K562 (cell line): Measurements from ENCODE around the gene NOL4L. TPM values are rescaled to one million over a fixed set of nuclear protein-coding genes. Genes with fewer than 3 reads are reported as not detected.

Experiments used
- ARID1B ChIP-seq: fragments of 450-650 bp; IDR thresholded peaks from 2 replicates; pipeline ENCODE4 v1.6.1; 2016; ENCODE audit warnings: antibody characterized with exemption, mild to moderate bottlenecking, inconsistent platforms
- ATF3 ChIP-seq, 2 experiments: fragments of 450-650 bp in 1 of 2; sonication (generic) in 1 of 2; formaldehyde crosslinking in 1 of 2; IDR thresholded peaks in 1 of 2; conservative IDR thresholded peaks in 1 of 2; 2 replicates each; pipeline versions ENCODE4 v1.6.1 to v1.8.1; 2016 to 2023; ENCODE audit warnings: mild to moderate bottlenecking in 2 of 2, moderate library complexity in 2 of 2, inconsistent platforms in 1 of 2, missing genetic modification reagents in 1 of 2
- CEBPZ ChIP-seq: fragments of 150-350 bp; IDR thresholded peaks from 2 replicates; pipeline ENCODE4 v1.6.1; 2014; ENCODE audit warnings: low read depth, mild to moderate bottlenecking, low read length, borderline replicate concordance
- CREB5 ChIP-seq: fragments of 250-450 bp; sonication (Bioruptor Pico); IDR thresholded peaks from 2 replicates; pipeline ENCODE4 v1.5.0; 2020; ENCODE audit warnings: mild to moderate bottlenecking
- GMEB1 ChIP-seq: fragments of 250-450 bp; sonication (Bioruptor Pico); IDR thresholded peaks from 2 replicates; pipeline ENCODE4 v1.4.0; 2020; ENCODE audit warnings: mild to moderate bottlenecking
- HCFC1 ChIP-seq: IDR thresholded peaks from 2 replicates; pipeline ENCODE4 v1.6.1; 2012; ENCODE audit warnings: low read depth, low read length, improper control_type of control experiment
- HMG20B ChIP-seq: fragments of 250-450 bp; sonication (Bioruptor Pico); IDR thresholded peaks from 2 replicates; pipeline ENCODE4 v1.5.0; 2021; ENCODE audit warnings: mild to moderate bottlenecking
- HNRNPUL1 ChIP-seq: fragments of 200-400 bp; formaldehyde crosslinking; IDR thresholded peaks from 2 replicates; pipeline ENCODE4 v1.6.1; 2017; ENCODE audit warnings: low read length
- MAFF ChIP-seq: IDR thresholded peaks from 2 replicates; pipeline ENCODE4 v1.6.1; 2012; ENCODE audit warnings: low read length, improper control_type of control experiment
- MCM7 ChIP-seq, 2 experiments: fragments of 450-650 bp; IDR thresholded peaks; 2 replicates each; pipeline ENCODE4 v1.6.1; 2016 to 2018
- MLX ChIP-seq, 2 experiments: fragments of 450-650 bp in 1 of 2; sonication (generic) in 1 of 2; formaldehyde crosslinking; conservative IDR thresholded peaks; 2 replicates each; pipeline versions ENCODE4 v1.4.0 to v1.8.1; 2020 to 2022; ENCODE audit warnings: mild to moderate bottlenecking in 1 of 2, missing genetic modification reagents in 1 of 2
- NCOA1 ChIP-seq: fragments of 450-650 bp; IDR thresholded peaks from 2 replicates; pipeline ENCODE4 v1.6.1; 2016; ENCODE audit warnings: low read depth
- SIX5 ChIP-seq, 2 experiments: IDR thresholded peaks; 2 replicates each; pipeline ENCODE4 v1.6.1; 2011; ENCODE audit warnings: low read length in 2 of 2, borderline replicate concordance in 1 of 2, low read depth in 1 of 2, mild to moderate bottlenecking in 1 of 2, moderate library complexity in 1 of 2; ENCODE audit not compliant: insufficient read depth in 1 of 2
- SMC3 ChIP-seq: conservative IDR thresholded peaks from 2 replicates; pipeline ENCODE4 v1.6.1; 2011; ENCODE audit warnings: low read depth, low read length, improper control_type of control experiment; ENCODE audit not compliant: insufficient read depth
- YBX1 ChIP-seq: fragments of 450-650 bp; IDR thresholded peaks from 2 replicates; pipeline ENCODE4 v1.7.1; 2016; ENCODE audit warnings: mild to moderate bottlenecking
- ZBTB8A ChIP-seq: fragments of 450-650 bp; IDR thresholded peaks from 2 replicates; pipeline ENCODE4 v1.6.1; 2018; ENCODE audit warnings: mild to moderate bottlenecking, moderate library complexity; ENCODE audit not compliant: partially characterized antibody
- ZNF133 ChIP-seq: fragments of 250-450 bp; sonication (Bioruptor Pico); IDR thresholded peaks from 2 replicates; pipeline ENCODE4 v1.4.0; 2020; ENCODE audit warnings: mild to moderate bottlenecking
- ZNF165 ChIP-seq: fragments of 250-450 bp; sonication (Bioruptor Pico); IDR thresholded peaks from 2 replicates; pipeline ENCODE4 v1.4.0; 2020; ENCODE audit warnings: borderline replicate concordance
- ZNF282 ChIP-seq: sonication (generic); formaldehyde crosslinking; IDR thresholded peaks from 2 replicates; pipeline ENCODE4 v1.8.1; 2023; ENCODE audit warnings: missing genetic modification reagents
- ZNF830 ChIP-seq: fragments of 250-450 bp; sonication (Bioruptor Pico); IDR thresholded peaks from 2 replicates; pipeline ENCODE4 v1.5.0; 2021; ENCODE audit warnings: mild to moderate bottlenecking
- polyA plus RNA-seq, 8 experiments: library from polyadenylated mRNA; depleted of rRNA in 4 of 8; stranded (reverse) in 5 of 8; unstranded in 3 of 8; fragments of >200 nt; fragmentation: Nextera tagmentation in 2 of 8; fragmentation: Illumina TruSeq in 1 of 8; extraction: Ambion mirVana in 2 of 8; extraction: Trizol in 1 of 8; gene quantifications; 2 replicates each; pipeline versions ENCODE4 v1.2.1 to v1.2.3, GENCODE V29; 2011 to 2014; ENCODE audit warnings: inconsistent platforms in 1 of 8, missing spikeins in 1 of 8
- total RNA-seq, 7 experiments: library from RNA; depleted of rRNA in 6 of 7; stranded (reverse); fragments of >200 nt in 6 of 7; fragmentation: Illumina TruSeq in 2 of 7; extraction: Trizol in 2 of 7; gene quantifications; 2 replicates each; pipeline versions ENCODE4 v1.2.1 to v1.2.3, GENCODE V29; 2011 to 2021; ENCODE audit warnings: low replicate concordance in 1 of 7

Gene NOL4L
- total and polyA plus RNA-seq, 9 of the 15 experiments (the other 6 are each of a cell fraction or from before 2014, with no cell fraction given) = 5.1 to 36.2 (median 13.6) TPM

- TF ChIP-seq ATF3 (IDR thresholded peaks at IDR 0.05) (peak; percentile 83), ATF3 (CRISPR knock-in tag; conservative IDR thresholded peaks at IDR 0.05) (no peak), ZNF133 (CRISPR knock-in tag) (no peak), GMEB1 (CRISPR knock-in tag) (no peak), MCM7 (IDR thresholded peaks at IDR 0.05) (no peak), SIX5 (IDR thresholded peaks at IDR 0.05; ENCODE audit: borderline replicate concordance in 1 of 2, insufficient read depth in 1 of 2, low read depth in 1 of 2, low read length in 2 of 2) (no peak), NCOA1 (no peak), ZNF282 (CRISPR knock-in tag) (no peak), ARID1B (peak; percentile 91), HNRNPUL1 (no peak), ZBTB8A (no peak), CEBPZ (no peak), MAFF (no peak), HMG20B (CRISPR knock-in tag) (no peak), SMC3 (no peak), ZNF830 (no peak), CREB5 (CRISPR knock-in tag) (no peak), YBX1 (no peak), HCFC1 (no peak), MLX (CRISPR knock-in tag; conservative IDR thresholded peaks at IDR 0.05) (no peak), ZNF165 (no peak)
Observed at GRCh38 chr20:32397567-32398084, 187.5 kb downstream of the NOL4L start (continued).
